VCaP (cell line): Measurements from ENCODE around the gene MYO3B.
"Not testable (repeated sequence)": the region's sequence is repeated elsewhere in the genome, so short reads cannot be mapped to it uniquely, and the experiment has no call there.

Source experiments
- H3K27ac ChIP-seq: fragments of 450-650 bp; 2 replicates; pipeline ENCODE4 v1.5.1; 2017
- TF ChIP-seq, protein P1 (sequence below): fragments of 450-650 bp; conservative IDR thresholded peaks from 2 replicates; pipeline ENCODE4 v1.5.1; 2017; ENCODE audit warnings: mild to moderate bottlenecking, moderate library complexity

Gene MYO3B

DNA sequence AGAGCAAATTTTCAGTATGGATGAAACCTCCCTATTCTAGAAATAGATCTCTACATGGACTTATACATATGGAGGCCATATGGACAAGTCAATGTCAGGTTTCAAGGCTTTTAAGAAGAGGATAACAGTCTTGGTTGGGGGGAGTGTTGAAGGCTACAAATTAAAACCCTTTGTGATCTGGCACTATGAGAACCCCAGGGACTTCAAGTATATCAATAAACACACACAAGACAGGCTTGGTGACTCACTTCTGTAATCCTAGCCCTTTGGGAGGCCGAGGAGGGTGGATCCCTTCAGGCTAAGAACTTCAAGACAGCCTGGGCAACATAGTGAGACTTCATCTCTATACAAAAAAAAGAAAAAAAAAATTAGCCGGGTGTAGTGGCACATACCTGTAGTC is 410.0 kb downstream of the MYO3B start:
- no peak overlapping the region for H3K27ac ChIP-seq
- TF ChIP-seq, protein P1, sequence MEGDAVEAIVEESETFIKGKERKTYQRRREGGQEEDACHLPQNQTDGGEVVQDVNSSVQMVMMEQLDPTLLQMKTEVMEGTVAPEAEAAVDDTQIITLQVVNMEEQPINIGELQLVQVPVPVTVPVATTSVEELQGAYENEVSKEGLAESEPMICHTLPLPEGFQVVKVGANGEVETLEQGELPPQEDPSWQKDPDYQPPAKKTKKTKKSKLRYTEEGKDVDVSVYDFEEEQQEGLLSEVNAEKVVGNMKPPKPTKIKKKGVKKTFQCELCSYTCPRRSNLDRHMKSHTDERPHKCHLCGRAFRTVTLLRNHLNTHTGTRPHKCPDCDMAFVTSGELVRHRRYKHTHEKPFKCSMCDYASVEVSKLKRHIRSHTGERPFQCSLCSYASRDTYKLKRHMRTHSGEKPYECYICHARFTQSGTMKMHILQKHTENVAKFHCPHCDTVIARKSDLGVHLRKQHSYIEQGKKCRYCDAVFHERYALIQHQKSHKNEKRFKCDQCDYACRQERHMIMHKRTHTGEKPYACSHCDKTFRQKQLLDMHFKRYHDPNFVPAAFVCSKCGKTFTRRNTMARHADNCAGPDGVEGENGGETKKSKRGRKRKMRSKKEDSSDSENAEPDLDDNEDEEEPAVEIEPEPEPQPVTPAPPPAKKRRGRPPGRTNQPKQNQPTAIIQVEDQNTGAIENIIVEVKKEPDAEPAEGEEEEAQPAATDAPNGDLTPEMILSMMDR = no peak

DNA sequence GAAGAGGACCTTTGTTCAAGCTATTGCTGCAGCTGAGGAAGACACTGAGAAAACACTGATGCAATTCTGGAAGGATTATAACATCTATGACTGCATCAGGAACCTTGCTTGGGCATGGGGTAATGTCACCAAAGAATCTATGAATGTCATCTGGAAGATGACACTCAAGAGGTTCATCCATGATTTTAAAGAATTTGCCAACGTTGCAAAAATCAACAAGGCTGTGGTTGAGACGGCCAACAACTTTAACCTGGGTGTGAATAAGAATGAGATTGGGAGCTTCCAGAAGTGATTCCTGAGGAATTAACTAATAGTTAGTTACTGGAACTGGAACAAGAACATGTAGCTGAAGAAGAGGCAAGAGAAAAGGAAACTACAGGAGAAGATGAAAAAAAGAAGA is 410.8 kb downstream of the MYO3B start:
- TF ChIP-seq, protein P1 = no peak
- H3K27ac ChIP-seq = no peak overlapping the region

DNA sequence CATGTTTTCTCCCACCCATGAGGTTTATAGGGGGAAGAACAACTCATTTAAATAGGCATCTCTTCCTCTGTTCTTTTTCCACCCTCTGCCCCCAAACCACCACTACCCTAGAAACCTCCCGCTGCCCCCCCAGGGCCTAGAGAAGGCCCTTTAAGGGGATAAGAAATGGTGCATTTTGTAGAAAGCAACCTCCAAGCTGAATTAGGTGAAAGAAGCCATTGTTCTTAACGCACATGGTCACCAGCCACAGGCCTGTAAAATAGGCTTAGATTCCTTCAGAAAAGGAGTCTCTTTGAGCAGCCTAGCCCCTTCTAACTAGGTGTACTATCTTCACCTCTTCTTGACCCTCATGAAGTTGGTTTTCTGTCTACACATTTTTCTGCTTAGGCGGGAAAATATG is 418.6 kb downstream of the MYO3B start:
- no peak overlapping the region for H3K27ac ChIP-seq
- TF ChIP-seq, protein P1 = no peak

DNA sequence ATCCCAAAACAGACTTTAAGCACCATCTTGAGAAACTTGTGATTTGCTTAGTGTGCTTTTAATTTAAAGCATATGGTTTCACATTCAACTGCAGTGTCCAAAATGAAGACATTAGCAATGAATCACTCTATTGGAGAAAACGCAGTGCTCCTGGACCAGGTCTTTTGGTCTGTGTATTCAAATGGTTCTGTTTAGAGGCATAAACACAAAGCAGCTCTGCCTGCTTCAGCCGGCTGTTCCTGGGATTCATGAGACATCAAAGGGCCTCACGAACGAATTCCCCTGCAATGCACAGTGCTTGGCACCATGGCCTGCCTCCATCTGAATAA is 420.1 kb downstream of the MYO3B start:
- TF ChIP-seq, protein P1 = no peak
- H3K27ac ChIP-seq = no peak overlapping the region

DNA sequence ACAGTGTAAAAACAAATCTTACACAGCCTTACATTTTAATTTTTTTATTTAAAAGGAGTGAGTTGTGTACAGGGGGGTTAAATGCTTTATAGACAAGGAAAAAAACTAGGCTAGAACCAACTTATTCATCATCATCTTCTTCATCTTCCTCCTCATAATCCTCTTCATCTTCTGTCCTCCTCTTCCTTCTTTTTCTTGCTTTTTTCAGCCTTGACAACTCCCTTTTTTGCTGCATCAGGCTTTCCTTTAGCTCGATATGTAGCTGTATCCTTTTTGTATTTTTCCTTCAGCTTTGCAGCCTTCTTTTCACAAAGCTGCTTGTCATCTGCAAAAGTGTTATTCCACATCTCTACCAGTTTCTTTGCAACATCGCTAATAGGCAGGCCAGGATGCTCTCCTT is 423.5 kb downstream of the MYO3B start:
- H3K27ac ChIP-seq = no peak overlapping the region
- TF ChIP-seq, protein P1 = no peak

DNA sequence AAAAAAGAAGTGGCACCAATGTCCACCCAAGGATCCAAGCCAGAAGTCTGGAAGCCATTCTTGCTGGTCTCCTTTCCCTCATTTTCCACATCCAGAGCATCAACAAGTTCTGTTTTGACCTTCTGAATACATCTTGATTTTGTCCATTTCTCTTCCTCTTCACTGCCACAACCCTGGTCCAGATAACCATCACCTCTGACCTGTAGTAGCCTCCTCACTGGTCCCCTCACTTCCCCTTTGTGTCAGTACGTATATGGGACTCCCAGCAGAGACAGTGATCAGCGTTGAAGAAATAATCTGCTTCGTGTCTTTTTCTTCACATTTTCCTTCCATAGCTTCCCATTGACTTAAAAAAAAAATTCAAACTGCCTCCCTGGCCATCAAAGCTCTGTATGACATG is 427.9 kb downstream of the MYO3B start:
- no peak overlapping the region for H3K27ac ChIP-seq
- TF ChIP-seq, protein P1 = no peak

DNA sequence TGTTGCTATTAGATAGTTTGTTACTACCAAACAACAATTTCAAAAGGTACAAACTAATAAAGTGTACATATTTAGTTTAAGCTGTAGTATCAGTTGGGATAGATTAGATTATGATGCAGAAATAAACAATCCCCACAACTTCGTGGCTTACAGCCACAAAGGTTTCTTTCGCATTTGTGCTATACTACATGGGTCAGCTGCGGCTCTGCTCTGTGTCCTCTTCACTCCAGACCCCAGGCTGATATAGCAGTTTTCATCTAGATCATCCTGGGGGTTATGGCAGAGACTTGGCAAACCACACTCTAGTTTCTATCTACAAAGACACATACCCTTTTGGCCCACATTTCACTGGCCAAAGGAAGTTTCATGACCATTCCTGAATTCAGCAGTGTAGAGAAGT is 429.2 kb downstream of the MYO3B start:
- no peak overlapping the region for H3K27ac ChIP-seq
- TF ChIP-seq, protein P1 = no peak

DNA sequence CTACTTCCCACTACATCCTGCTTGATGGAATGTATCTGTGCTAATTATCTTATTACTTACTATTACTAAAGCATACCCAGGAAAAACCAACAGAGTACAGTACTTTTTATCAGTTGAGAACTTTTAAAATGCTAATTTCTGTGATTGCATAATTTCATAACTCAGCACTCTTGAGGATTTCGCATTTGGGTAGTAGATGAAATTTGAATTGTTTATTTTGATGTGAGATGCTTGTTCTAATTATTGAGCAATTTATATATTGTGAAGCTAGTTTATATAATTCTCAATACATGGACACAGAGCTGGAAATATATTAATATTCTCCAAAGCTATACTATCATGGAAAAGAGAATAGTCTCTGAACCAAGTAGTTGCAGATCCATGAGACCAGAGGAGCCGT is 432.7 kb downstream of the MYO3B start:
- no peak overlapping the region for H3K27ac ChIP-seq
- TF ChIP-seq, protein P1 = no peak

DNA sequence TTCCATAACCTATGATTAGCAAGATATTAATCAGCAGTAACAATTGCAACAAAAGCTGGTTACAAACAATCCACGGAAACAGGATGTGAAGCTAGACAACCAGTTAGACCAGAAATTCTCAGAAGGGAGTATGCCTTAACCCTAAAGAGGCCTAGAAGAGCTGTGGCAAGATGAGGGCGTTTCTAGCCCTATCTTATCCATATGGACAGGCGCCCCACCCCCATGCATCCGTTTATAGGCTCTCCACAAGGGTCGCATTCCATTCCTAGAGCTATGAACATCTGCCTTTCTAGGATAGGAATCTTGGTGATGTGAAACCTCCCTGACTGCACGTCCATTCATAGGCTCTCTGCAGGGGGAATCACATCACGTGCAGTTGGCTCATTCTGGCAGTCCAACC is 441.0 kb downstream of the MYO3B start:
- not testable (repeated sequence) for H3K27ac ChIP-seq

DNA sequence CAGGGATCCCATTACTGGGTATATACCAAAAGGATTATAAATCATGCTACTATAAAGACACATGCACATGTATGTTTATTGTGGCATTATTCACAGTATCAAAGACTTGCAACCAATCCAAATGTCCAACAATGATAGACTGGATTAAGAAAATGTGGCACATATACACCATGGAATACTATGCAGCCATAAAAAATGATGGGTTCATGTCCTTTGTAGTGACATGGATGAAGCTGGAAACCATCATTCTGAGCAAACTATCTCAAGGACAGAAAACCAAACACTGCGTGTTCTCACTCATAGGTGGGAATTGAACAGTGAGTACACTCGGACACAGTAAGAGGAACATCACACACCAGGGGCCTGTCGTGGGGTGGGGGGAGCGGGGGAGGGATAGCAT is 457.1 kb downstream of the MYO3B start:
- H3K27ac ChIP-seq = not testable (repeated sequence)
